ENCODE results near the gene DPYSL5.
A peak's percentile ranks its signal among the peaks of the same experiment; 100 is the strongest.
"Not testable (repeated sequence)": the region's sequence is repeated elsewhere in the genome, so short reads cannot be mapped to it uniquely, and the experiment has no call there.

Gene DPYSL5, protein sequence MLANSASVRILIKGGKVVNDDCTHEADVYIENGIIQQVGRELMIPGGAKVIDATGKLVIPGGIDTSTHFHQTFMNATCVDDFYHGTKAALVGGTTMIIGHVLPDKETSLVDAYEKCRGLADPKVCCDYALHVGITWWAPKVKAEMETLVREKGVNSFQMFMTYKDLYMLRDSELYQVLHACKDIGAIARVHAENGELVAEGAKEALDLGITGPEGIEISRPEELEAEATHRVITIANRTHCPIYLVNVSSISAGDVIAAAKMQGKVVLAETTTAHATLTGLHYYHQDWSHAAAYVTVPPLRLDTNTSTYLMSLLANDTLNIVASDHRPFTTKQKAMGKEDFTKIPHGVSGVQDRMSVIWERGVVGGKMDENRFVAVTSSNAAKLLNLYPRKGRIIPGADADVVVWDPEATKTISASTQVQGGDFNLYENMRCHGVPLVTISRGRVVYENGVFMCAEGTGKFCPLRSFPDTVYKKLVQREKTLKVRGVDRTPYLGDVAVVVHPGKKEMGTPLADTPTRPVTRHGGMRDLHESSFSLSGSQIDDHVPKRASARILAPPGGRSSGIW

DNA sequence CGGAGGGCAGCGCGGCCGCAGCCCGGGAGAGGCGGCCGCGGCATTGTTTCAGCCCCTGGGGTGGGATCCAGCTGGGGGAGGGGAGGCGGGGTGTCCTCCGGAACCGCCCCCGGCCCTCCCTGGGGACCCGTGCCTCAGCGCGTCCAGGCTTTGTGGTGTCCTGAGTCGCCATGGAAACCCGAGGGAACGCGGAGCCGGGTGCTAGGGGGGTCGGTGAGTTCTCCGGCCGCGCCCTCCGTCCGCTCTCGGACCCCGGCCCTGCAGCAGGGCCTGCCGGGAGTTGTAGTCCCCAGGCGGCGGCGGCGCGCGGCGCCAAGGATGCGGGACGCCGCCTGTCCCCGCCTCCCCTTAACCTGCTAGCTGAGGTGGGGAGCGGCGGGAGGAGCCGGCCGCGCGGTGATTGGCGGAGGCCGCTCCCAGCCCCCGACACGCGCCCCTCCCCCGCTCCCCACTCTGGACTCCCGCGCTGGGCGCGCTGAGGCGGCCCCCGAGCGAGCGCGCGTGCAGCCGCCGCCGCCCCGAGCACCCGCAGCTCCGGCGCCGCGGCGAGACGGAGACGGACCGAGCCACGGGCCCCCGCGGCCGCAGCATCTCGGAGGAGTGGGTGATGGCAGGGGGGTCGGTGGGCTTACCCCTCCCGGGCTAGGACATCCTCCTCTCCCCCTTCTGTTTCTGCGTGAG, at the start of gene DPYSL5:
TSS of gene DPYSL5 (plus strand) at position 478 of the 681 bp plus-strand sequence. CDS start 50,368 bp downstream, outside the sequence.
- Mint-ChIP-seq H3K9me3 (no peaks in the 10 kb centered on the region), H3K27me3 (peaks cover 50% of the 10 kb centered on the region), H3K27ac (no peak within 1 kb of the TSS), H3K36me3 (no peaks in the 10 kb centered on the region), H3K4me1 (peaks cover 14% of the 10 kb centered on the region), H3K4me3 (peak within 1 kb of the TSS; percentile 79)

DNA sequence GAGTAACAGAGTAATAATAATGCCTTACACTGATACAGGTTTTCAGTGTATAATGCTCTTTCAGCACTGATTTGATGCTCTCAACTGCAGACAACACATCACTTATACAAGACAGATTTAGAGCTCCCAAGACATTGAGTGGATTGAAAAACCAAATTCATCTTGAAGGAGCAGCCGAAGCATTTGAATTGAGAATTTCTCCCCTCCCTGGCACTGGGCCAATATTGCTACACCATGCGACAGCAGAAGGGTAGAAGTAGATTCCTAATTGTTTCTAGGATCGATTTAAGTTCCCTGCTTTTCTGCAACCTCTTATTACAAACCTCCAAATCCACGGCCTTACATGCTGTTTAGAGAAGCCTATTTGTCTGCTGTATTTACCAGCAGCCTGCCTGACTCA, 46.6 kb upstream of the DPYSL5 start:
- Mint-ChIP-seq H3K27me3 (no peaks in the 10 kb centered on the region), H3K4me1 (no peaks in the 10 kb centered on the region), H3K27ac (peak overlapping the region; percentile 70), H3K9me3 (no peaks in the 10 kb centered on the region), H3K36me3 (no peaks in the 10 kb centered on the region), H3K4me3 (no peak overlapping the region)

DNA sequence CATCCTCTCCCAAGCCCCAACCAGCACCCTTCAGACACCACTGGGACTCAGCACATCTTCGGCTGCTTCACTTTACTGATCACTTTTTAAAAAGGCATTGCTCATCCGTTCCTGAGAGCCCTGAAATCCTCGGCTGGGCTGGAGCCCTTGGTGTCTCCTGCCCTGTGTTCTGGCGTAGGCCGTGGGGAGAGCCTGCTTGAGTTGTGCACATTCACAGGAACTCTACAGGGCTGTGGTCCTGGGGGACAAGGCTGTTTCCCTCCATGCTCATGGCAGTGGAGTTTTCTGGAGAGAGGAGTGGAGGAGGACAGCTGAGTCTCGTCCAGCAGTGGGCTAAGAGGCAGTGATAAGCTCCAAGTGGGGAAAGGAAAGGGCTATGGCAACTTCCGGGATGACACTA, 46.1 kb upstream of the DPYSL5 start:
- Mint-ChIP-seq H3K27ac (peak overlapping the region; percentile 70), H3K36me3 (no peaks in the 10 kb centered on the region), H3K9me3 (no peaks in the 10 kb centered on the region), H3K4me3 (no peak overlapping the region), H3K27me3 (no peaks in the 10 kb centered on the region), H3K4me1 (no peaks in the 10 kb centered on the region)

DNA sequence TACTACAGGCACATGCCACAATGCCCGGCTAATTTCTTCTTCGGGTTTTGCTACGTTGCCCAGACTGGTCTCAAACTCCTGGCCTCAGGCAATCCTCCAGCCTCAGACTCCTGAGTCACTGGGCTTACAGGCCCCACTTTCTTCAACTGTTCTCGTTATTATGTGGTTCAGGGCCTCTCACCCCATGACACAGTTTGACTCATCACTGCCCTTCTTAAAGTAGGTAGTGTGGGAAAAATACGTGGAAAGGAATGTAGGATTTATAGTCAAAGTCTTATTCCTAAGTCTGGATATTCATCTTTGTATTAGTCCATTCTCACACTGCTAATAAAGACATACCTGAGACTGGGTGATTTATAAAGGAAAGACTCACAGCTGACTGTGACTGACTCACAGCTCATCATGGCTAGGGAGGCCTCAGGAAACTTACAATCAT, 42.7 kb upstream of the DPYSL5 start:
- no peaks in the 10 kb centered on the region for H3K36me3 Mint-ChIP-seq
- no peaks in the 10 kb centered on the region for H3K27me3 Mint-ChIP-seq
- no peak overlapping the region for H3K27ac Mint-ChIP-seq
- peaks cover 25% of the 10 kb centered on the region for H3K4me1 Mint-ChIP-seq
- H3K9me3 Mint-ChIP-seq = no peaks in the 10 kb centered on the region
- no peak overlapping the region for H3K4me3 Mint-ChIP-seq

DNA sequence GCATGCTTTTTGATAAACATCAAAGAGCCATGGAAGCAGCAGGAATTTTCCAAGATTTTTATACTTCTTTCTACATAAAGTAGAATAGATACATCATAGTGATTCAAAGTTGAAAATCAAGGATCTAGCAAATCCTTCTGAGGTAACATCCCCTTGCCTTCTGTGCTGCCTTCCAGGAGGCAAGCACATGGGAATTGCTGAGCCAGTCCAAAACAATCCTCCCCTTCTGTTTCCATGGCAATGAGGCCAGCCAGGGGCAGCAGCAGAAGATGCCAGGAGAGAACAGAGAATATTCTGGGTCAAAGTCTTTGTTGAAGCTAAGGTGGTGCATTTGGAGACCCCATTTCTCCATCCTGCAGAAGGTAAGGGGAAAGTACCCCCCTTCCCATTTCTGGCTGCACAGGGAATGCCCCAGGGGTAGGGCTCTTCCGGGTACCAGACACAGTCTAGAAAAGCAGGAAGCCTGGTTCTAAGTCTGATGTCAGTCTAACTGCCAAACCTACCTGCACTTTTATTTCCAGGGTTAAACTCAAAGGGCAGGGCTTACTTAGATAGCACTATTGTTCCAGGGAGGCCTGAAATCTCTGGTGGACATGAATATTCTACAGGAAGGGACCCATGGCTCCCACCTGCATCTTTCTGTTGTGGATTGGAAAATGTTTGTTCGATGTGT, 40.0 kb upstream of the DPYSL5 start:
- Mint-ChIP-seq H3K9me3 (no peaks in the 10 kb centered on the region), H3K27ac (peak overlapping the region; percentile 55), H3K36me3 (no peaks in the 10 kb centered on the region), H3K4me3 (no peak overlapping the region), H3K4me1 (peaks cover 48% of the 10 kb centered on the region), H3K27me3 (no peaks in the 10 kb centered on the region)

DNA sequence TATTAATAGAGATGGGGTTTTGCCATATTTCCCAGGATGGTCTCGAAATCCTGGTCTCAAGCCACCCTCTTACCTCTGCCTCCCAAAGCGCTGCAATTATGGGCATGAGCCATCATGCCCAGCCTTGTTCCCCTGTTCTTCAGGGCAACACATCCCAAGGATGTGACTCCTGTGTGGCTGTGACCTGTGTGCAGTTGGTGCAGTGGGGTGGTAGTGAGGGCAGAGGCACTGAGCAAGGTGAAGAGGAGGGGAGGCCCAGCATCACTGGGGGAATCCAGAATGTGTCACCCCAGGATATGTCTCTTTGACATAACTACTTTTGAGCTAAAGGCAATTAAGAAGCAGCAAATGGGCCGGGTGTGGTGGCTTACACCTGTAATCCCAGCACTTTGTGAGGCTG, 38.7 kb upstream of the DPYSL5 start:
- no peaks in the 10 kb centered on the region for H3K27me3 Mint-ChIP-seq
- no peaks in the 10 kb centered on the region for H3K9me3 Mint-ChIP-seq
- no peak overlapping the region for H3K27ac Mint-ChIP-seq
- H3K36me3 Mint-ChIP-seq = no peaks in the 10 kb centered on the region
- peaks cover 51% of the 10 kb centered on the region for H3K4me1 Mint-ChIP-seq
- H3K4me3 Mint-ChIP-seq = no peak overlapping the region

DNA sequence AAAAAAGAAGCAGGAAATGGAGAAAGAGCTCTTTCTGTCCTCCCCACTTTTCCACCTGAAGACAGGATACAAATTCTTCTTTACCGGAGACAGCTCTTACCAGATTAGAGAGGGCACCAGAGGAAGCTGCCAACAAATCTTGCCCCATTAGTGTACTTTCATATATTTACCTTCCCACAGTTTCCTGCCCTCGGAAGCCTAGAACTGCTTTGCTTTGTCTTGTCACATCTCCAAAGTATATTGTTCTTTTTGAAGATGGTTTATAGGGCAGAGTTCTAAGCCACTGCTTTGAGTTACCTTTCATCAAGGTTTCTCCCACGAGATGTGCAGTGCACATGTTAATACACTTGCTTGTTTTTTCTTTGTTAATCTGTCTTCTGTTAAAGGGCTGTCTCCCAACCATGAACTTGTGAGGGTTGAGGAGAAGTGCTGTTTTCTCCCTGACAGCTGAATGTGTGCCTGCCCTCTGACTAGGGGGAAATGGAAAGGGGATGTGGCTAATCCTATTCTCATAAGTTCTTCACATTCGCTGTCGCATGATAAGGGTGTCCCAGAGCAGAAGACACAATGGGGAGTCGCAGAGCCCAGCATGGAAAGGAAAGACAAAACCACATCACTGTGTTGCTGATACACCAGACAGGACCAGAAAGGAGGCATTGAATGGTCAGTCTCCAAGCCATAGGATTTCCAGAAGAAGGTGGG, 37.9 kb upstream of the DPYSL5 start:
- Mint-ChIP-seq H3K4me1 (peaks cover 51% of the 10 kb centered on the region), H3K4me3 (peak overlapping the region; percentile 47), H3K27me3 (no peaks in the 10 kb centered on the region)

DNA sequence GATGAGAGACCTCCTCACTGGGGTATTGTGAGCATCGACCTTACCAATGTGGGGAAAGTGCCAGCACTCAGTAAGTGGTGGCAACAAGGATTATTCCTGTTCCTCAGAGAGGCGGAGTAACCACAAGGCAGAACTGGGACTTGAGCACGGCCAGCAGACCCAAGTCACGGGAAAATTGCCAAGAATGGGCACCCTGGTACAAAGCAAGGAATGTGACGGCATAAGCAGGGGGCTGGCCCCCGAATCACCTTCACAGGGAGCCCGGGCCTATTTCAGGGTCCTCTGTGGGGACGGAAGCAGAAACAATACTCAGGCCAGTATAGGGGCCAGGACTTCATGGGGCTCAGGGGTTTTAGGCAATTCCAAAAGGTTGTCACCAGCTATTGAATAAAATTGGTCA, 36.7 kb upstream of the DPYSL5 start:
- H3K27me3 Mint-ChIP-seq = peaks cover 2% of the 10 kb centered on the region
- no peak overlapping the region for H3K27ac Mint-ChIP-seq

More for the DNA sequence above, 37.9 kb upstream of the DPYSL5 start:
- no peaks in the 10 kb centered on the region for H3K9me3 Mint-ChIP-seq
- peak overlapping the region; percentile 78 for H3K27ac Mint-ChIP-seq
- H3K36me3 Mint-ChIP-seq = no peaks in the 10 kb centered on the region

DNA sequence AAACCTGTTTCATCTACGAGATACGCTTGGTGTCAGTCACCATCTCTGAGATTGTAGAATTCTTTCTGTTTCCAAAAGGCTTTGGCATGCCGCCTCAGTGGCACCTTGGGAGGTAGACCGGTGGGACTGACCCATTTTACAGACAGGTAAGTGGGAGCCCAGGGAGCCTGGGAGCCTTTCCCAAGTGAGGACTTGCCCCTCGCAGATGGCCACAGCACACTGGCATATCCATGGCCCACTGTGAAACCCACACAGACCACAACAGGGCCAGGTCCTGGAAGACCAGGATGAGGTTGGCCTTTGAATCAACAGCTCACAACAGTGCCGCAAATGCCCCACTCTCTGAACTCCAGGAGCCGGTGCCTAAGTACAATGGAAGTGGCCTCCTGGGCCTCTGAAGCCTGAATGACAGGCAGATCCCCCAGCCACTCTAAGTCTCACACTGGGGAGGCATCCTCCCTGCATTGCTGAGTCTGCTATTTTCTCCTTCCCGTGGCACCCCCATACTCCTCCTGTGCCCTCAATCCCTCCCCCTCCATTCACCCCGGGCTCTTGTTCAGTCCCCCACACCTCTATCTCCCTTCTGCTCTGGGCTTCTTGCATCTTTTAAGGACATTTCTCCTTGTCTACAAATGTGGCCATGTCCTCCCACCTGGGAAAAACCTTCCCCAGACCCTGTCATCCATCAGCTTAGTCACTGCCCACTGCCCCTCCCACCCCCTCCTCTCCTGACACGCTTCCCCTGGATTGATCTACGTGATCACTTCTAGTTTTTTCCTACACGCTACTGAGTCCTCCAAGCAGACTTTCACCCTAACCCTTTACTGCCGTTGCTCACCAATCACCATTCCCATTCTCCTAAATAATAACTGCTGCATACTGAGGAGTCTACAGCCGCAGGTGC, 35.9 kb upstream of the DPYSL5 start:
- Mint-ChIP-seq H3K27ac (no peak overlapping the region), H3K9me3 (no peaks in the 10 kb centered on the region), H3K4me1 (peaks cover 51% of the 10 kb centered on the region), H3K36me3 (no peaks in the 10 kb centered on the region), H3K4me3 (no peak overlapping the region), H3K27me3 (peaks cover 6% of the 10 kb centered on the region)

More for the DNA sequence above, 36.7 kb upstream of the DPYSL5 start:
- Mint-ChIP-seq H3K9me3 (no peaks in the 10 kb centered on the region), H3K4me3 (no peak overlapping the region), H3K4me1 (peaks cover 51% of the 10 kb centered on the region), H3K36me3 (no peaks in the 10 kb centered on the region)

DNA sequence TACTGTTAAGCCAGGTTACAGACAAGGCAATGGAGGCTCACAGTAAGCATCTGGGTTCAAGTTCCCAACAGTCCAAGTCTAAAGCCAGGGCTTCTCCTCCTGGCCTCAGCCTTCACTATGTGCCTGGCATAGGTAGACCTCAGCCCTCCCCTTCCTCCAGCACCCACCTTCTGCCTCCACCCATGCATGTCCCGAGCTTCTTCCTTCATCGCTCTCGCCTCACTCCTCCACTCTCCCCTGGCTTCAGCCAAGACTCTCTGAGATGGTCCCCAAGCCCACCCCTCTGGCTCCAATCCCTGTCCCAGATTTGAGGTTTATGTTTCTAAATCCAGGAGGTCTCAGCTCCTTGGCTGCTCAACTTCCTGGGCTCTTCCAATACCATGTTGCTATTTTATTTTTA, 35.2 kb upstream of the DPYSL5 start:
- Mint-ChIP-seq H3K36me3 (no peaks in the 10 kb centered on the region), H3K27ac (peak overlapping the region; percentile 88), H3K4me3 (no peak overlapping the region), H3K4me1 (peaks cover 46% of the 10 kb centered on the region), H3K9me3 (no peaks in the 10 kb centered on the region), H3K27me3 (peaks cover 6% of the 10 kb centered on the region)

DNA sequence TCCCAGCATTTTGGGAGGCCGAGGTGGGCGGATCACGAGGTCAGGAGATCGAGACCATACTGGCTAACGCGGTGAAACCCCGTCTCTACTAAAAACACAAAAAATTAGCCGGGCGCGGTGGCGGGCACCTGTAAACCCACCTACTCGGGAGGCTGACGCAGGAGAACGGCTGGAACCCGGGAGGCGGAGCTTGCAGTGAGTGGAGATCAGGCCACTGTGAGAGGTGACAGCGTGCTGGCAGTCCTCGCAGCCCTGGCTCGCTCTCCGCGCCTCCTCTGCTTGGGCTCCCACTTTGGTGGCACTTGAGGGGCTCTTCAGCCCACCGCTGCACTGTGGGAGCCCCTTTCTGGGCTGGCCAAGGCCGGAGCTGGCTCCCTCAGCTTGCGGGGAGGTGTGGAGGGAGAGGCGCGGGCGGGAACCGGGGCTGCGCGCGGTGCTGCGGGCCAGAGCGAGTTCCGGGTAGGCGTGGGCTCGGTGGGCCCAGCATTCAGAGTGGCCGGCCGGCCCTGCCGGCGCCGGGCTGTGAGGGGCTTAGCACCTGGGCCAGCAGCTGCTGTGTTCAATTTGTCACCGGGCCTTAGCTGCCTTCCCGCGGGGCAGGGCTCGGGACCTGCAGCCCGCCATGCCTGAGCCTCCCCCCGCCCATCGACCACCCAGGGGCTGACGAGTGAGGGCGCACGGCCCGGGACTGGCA, 33.7 kb upstream of the DPYSL5 start:
- not testable (repeated sequence) for H3K4me3 Mint-ChIP-seq, H3K9me3 Mint-ChIP-seq, H3K27ac Mint-ChIP-seq, H3K36me3 Mint-ChIP-seq, H3K27me3 Mint-ChIP-seq
- peaks cover 35% of the 10 kb centered on the region for H3K4me1 Mint-ChIP-seq

DNA sequence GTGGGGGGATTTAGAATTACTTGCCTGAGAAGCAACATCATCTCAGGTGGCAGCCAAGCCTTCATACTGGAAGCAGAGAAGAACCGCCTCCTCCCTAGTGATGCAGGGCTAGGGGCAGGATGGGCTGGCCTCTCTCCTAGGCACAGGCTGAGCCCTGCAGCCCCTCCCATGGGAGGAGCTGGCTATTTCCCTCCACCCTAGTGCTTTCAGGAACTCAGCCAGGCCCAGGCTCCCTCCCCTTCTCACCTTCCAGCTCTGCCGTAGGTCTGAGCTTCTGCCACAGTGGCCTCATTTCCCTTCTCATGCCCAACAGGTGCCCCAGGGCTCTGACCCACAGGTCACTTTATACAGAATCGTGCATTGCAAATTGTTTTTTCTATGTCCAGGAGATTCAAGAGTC, 31.0 kb upstream of the DPYSL5 start:
- Mint-ChIP-seq H3K27ac (no peak overlapping the region), H3K36me3 (no peaks in the 10 kb centered on the region), H3K27me3 (peaks cover 6% of the 10 kb centered on the region), H3K9me3 (no peaks in the 10 kb centered on the region), H3K4me1 (peaks cover 11% of the 10 kb centered on the region), H3K4me3 (no peak overlapping the region)

DNA sequence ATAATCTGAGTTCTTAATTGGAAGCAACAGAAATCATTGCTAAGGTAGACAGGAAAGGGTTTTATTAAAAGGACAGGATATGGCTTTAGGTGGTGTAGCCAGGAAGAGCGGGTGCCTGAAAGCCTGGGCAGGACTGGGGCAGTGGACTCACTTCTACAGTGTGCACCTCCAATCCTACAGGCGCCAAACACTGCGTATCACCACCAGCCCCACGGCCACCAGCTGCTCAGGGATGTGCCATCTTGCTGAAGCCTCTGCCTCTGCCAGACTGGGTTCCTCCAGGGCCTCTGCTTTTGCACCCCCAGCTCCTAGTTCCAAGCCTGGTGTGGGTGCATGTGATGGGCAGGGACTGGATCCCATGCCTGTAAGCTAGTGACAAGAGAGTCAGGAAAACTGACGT, 29.7 kb upstream of the DPYSL5 start:
- Mint-ChIP-seq H3K27me3 (peaks cover 6% of the 10 kb centered on the region), H3K36me3 (no peaks in the 10 kb centered on the region)

DNA sequence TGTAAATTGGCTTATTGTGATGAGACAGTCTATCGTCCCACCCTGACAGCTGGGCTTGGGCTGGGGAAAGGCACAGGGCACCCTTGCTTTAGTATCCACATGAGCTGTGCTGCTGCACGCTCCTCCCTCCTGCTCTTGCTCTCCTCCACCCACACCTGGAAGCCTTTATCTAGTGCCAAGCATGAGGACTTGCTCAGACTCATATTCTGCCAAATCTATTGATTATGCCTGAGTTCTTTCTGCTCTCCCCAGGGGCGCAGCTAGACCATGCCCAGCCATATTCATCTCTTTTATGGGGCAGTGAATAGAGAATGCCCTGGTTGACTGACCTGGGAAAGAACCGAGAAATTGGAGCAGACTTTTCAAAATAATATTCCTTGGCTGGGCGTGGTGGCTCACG, 29.0 kb upstream of the DPYSL5 start:
- H3K36me3 Mint-ChIP-seq = no peaks in the 10 kb centered on the region
- no peak overlapping the region for H3K4me3 Mint-ChIP-seq
- no peak overlapping the region for H3K27ac Mint-ChIP-seq
- no peaks in the 10 kb centered on the region for H3K4me1 Mint-ChIP-seq
- H3K9me3 Mint-ChIP-seq = no peaks in the 10 kb centered on the region
- peaks cover 6% of the 10 kb centered on the region for H3K27me3 Mint-ChIP-seq

More for the DNA sequence above, 29.7 kb upstream of the DPYSL5 start:
- H3K4me1 Mint-ChIP-seq = peaks cover 3% of the 10 kb centered on the region
- H3K27ac Mint-ChIP-seq = no peak overlapping the region
- no peaks in the 10 kb centered on the region for H3K9me3 Mint-ChIP-seq
- H3K4me3 Mint-ChIP-seq = no peak overlapping the region
